ENCODE data around the gene APMAP. TPM values are rescaled to one million over a fixed set of nuclear protein-coding genes. Genes with fewer than 3 reads are reported as not detected.

Gene APMAP
- total and polyA plus RNA-seq, 9 of the 15 experiments (the other 6 are each of a cell fraction or from before 2014, with no cell fraction given), result 6.7 to 18.2 (median 14.4) TPM

DNA sequence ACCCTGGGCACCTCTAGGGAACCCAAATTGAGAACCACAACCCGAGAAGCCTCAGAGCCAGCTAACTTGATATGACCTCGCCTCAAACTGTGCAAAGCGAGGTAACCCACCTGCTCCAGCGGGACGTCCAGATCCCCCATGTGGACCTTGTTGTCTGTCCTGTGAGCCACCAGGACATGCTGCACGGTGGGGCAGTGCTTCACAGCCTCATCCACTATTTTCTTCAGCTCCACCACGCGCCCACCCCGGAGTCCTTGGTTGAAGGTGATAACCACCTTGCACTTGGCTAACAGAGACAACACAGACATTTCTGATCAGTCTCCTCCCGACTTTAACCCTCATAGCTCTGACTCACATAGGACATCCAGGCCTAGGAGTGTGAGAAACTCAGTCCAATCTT lies 30.8 kb upstream of the APMAP start:
- no peak for TF ChIP-seq NONO (IDR thresholded peaks at IDR 0.05; ENCODE audit: low read depth in 2 of 2, low read length in 1 of 2)
- TF ChIP-seq, protein P1, sequence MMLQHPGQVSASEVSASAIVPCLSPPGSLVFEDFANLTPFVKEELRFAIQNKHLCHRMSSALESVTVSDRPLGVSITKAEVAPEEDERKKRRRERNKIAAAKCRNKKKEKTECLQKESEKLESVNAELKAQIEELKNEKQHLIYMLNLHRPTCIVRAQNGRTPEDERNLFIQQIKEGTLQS (IDR thresholded peaks at IDR 0.05), result no peak
- TF ChIP-seq, protein P1 (CRISPR knock-in tag; conservative IDR thresholded peaks at IDR 0.05), result no peak
- H3K4me3 ChIP-seq, result no peak overlapping the region
- in situ Hi-C loops (cut with MboI) (no loop called here), intact Hi-C loops (cut with micrococcal nuclease) (no loop called here)
- FAIRE-seq (no peak), ATAC-seq (no peak), DNase-seq (ENCODE audit: extremely low read depth in 1 of 4, low spot score in 3 of 4) (no peak)
- POLR2A ChIA-PET, result interaction anchor here (1.2 kb wide), 1 partner anchor 45 kb away, joined by 5 read pairs; no protein-coding TSS in a partner anchor
- H3K27me3 ChIP-seq (ENCODE audit: control insufficient read depth in 2 of 2, insufficient read depth in 2 of 2, low read length in 2 of 2), result peaks cover 0 to 22% of the 10 kb centered on the region in 2 experiments; a peak in 3 of 5 replicates
- CTCF ChIA-PET (ENCODE audit: low intra/inter-chr PET ratio), result no interaction called here
- H2AFZ ChIP-seq (ENCODE audit: low read depth, low read length), result no peak overlapping the region
- no peak overlapping the region for H3K4me2 ChIP-seq (ENCODE audit: insufficient read depth, low read length)
- no peaks in the 10 kb centered on the region for H3K9me1 ChIP-seq (ENCODE audit: control insufficient read depth, insufficient read depth, low read length)
- WGBS (ENCODE audit: insufficient coverage, low coverage, missing lambda C conversion rate), result 5% methylated on average over 9 of the region's 10 CpGs
- H3K36me3 ChIP-seq (ENCODE audit: control insufficient read depth, insufficient read depth, low read length), result no peaks in the 10 kb centered on the region
- H3K9ac ChIP-seq (ENCODE audit: insufficient read depth in 1 of 2, low read depth in 2 of 2, low read length in 2 of 2), result no peak overlapping the region
- BruUV-seq (replicated peaks), result no TSS peak
- no peaks in the 10 kb centered on the region for H3K4me1 ChIP-seq (replicated peaks in 1 of 2; ENCODE audit: control insufficient read depth in 2 of 2, insufficient read depth in 2 of 2, low read length in 2 of 2)
- H4K20me1 ChIP-seq (replicated peaks; ENCODE audit: control insufficient read depth, insufficient read depth, low read length), result no peaks in the 10 kb centered on the region; the same call in 1 of the 2 replicates
- no peaks in the 10 kb centered on the region for H3K9me3 ChIP-seq (replicated peaks; ENCODE audit: control insufficient read depth, insufficient read depth, low read depth, low read length)
- no peaks in the 10 kb centered on the region for H3K79me2 ChIP-seq (ENCODE audit: control insufficient read depth, insufficient read depth, low read length)
- no peak overlapping the region for H3K27ac ChIP-seq (ENCODE audit: extremely low read depth, low read depth, low read length)

DNA sequence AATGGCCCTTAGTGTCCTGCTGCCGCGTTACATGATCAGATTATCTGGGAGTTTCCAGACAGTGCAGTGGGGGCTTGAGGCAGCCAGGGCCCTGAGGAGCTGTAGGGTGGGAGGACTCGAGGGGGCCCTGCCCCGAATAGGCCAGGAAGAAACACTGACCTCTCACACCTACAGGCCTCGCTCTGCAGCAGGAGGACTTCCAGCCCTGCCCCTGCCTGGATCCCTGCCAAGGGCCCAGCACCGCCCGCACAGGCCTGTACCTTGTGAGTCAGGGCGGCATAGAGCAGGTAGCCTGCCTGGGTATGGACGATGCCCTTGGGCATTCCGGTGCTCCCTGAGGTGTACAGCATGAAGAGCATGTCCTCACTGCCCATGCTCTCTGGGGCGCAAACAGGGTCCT lies 30.1 kb upstream of the APMAP start:
- H3K9me3 ChIP-seq (replicated peaks; ENCODE audit: control insufficient read depth, insufficient read depth, low read depth, low read length), result no peaks in the 10 kb centered on the region
- intact Hi-C loops (cut with micrococcal nuclease), result no loop called here
- ChIA-PET POLR2A (interaction anchor here (0.7 to 1.2 kb wide), 2 partner anchors 45 to 1605 kb away, joined by 4 to 5 read pairs; no protein-coding TSS in a partner anchor), CTCF (ENCODE audit: low intra/inter-chr PET ratio) (no interaction called here)
- no peaks in the 10 kb centered on the region for H3K36me3 ChIP-seq (ENCODE audit: control insufficient read depth, insufficient read depth, low read length)
- no peak overlapping the region for H3K4me3 ChIP-seq
- no peaks in the 10 kb centered on the region for H3K4me1 ChIP-seq (replicated peaks in 1 of 2; ENCODE audit: control insufficient read depth in 2 of 2, insufficient read depth in 2 of 2, low read length in 2 of 2)
- in situ Hi-C loops (cut with MboI), result no loop called here
- no peaks in the 10 kb centered on the region for H3K9me1 ChIP-seq (ENCODE audit: control insufficient read depth, insufficient read depth, low read length)
- no TSS peak for BruUV-seq (replicated peaks)
- no peak overlapping the region for H3K9ac ChIP-seq (ENCODE audit: insufficient read depth in 1 of 2, low read depth in 2 of 2, low read length in 2 of 2)
- no peak overlapping the region for H3K27ac ChIP-seq (ENCODE audit: extremely low read depth, low read depth, low read length)
- no peaks in the 10 kb centered on the region for H3K79me2 ChIP-seq (ENCODE audit: control insufficient read depth, insufficient read depth, low read length)
- H3K27me3 ChIP-seq (ENCODE audit: control insufficient read depth in 2 of 2, insufficient read depth in 2 of 2, low read length in 2 of 2), result peaks cover 0 to 22% of the 10 kb centered on the region in 2 experiments; a peak in 3 of 5 replicates
- FAIRE-seq (no peak), ATAC-seq (no peak), DNase-seq (ENCODE audit: extremely low read depth in 1 of 4, low spot score in 3 of 4) (no peak)
- H3K4me2 ChIP-seq (ENCODE audit: insufficient read depth, low read length), result no peak overlapping the region
- no peak overlapping the region for H2AFZ ChIP-seq (ENCODE audit: low read depth, low read length)
- H4K20me1 ChIP-seq (replicated peaks; ENCODE audit: control insufficient read depth, insufficient read depth, low read length), result no peaks in the 10 kb centered on the region; the same call in 1 of the 2 replicates
- 3% methylated on average over 8 of the region's 11 CpGs for WGBS (ENCODE audit: insufficient coverage, low coverage, missing lambda C conversion rate)
- TF ChIP-seq, protein P2, sequence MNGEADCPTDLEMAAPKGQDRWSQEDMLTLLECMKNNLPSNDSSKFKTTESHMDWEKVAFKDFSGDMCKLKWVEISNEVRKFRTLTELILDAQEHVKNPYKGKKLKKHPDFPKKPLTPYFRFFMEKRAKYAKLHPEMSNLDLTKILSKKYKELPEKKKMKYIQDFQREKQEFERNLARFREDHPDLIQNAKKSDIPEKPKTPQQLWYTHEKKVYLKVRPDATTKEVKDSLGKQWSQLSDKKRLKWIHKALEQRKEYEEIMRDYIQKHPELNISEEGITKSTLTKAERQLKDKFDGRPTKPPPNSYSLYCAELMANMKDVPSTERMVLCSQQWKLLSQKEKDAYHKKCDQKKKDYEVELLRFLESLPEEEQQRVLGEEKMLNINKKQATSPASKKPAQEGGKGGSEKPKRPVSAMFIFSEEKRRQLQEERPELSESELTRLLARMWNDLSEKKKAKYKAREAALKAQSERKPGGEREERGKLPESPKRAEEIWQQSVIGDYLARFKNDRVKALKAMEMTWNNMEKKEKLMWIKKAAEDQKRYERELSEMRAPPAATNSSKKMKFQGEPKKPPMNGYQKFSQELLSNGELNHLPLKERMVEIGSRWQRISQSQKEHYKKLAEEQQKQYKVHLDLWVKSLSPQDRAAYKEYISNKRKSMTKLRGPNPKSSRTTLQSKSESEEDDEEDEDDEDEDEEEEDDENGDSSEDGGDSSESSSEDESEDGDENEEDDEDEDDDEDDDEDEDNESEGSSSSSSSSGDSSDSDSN (IDR thresholded peaks at IDR 0.05; ENCODE audit: borderline replicate concordance in 1 of 2, low read depth in 2 of 2, low read length in 2 of 2), result no peak

Measured in K562 (cell line).